Daoy (cell line): ENCODE measurements around the gene TYK2. TPM values are rescaled to one million over a fixed set of nuclear protein-coding genes. Genes with fewer than 3 reads are reported as not detected.
A peak's percentile ranks its signal among the peaks of the same experiment; 100 is the strongest.

Experiments
- DNase-seq: peaks from one replicate; pipeline ENCODE4 v3.0.0-alpha.2; 2015; ENCODE audit warnings: low read depth
- total RNA-seq: library from RNA; depleted of rRNA; stranded (reverse); fragments of >200 nt; shearing (Covaris generic); gene quantifications from 2 replicates; pipeline ENCODE4 v1.2.3, GENCODE V29; 2014

The TYK2 gene
- total RNA-seq, 1 experiment from 2014 or later = 46.6 TPM

DNA sequence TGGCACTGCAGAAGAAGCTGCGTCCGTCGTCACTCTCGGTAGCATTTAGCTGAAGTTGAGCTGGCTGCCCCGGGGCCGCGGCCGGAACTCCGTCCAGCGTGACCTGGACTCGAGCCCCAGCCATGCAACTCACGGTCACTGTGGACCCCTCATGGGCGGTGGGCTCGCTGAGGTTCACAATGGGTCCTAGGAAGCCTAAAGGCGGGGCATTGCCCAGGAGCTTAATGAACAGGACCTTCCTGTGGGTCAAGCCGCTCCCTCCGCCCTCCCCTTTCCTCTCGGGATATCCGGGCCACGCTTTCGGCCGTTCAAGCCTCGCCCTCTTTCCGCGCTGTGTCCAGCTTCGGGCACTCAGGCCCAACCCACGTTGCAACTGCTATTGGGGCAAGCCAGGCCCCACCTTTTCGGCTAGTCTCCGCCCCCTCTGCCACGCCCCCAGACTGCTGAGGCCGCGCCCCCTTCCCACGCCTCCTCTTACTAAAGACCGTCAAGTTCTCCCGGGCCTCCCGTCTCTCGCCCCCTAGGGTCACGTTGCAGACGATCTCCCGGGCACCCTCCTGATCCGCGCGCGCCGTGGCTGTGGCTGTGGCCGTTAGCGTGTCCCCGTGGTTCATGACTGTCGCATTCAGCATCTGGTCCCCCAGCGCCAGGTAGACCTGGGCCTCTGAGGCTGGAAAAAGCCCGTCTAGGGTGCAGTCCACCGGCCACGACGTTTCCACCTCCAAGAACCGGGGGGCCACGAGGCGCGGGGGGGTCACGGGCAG lies 45.6 kb downstream of the TYK2 start:
- DNase-seq = peak; percentile 95

DNA sequence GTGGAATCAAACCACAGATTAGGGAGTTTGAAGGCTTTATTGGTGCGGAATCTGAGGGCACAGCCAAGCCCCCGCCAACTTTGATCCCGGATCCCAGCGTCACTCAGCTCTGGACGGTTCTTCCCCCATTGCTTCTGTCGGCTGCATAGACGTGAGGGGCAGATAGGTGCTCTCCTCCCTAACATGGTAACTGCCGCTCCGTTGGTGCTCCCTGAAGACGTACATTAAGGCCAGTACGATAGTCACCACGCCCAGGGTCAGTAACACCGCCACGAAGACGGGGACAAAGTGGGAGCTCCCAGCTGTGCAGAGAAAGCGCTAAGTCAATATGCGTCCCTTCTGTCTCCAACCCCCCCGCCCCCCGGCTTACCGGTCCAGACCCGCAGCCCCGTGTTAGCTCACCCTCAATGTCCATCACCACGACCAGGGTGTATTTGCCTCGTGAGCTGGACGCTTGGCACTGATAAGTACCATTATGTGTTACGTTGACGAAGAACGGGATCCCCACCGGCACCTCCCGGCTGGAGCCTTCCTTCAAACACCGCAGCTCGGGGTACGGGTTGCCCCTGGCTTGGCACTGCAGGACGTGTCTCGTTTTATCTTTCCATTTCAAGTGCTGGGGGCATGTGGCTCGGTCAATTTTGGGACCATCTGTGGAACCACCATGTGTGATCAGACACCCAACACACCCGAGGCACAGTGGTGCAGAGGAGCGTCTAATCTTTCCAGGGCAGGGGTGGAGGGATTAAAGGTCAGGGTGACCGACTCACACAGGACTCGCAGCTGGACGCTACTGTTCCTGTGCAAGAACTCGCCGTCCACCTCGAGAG lies 46.4 kb downstream of the TYK2 start:
- peak; percentile 39 for DNase-seq

DNA sequence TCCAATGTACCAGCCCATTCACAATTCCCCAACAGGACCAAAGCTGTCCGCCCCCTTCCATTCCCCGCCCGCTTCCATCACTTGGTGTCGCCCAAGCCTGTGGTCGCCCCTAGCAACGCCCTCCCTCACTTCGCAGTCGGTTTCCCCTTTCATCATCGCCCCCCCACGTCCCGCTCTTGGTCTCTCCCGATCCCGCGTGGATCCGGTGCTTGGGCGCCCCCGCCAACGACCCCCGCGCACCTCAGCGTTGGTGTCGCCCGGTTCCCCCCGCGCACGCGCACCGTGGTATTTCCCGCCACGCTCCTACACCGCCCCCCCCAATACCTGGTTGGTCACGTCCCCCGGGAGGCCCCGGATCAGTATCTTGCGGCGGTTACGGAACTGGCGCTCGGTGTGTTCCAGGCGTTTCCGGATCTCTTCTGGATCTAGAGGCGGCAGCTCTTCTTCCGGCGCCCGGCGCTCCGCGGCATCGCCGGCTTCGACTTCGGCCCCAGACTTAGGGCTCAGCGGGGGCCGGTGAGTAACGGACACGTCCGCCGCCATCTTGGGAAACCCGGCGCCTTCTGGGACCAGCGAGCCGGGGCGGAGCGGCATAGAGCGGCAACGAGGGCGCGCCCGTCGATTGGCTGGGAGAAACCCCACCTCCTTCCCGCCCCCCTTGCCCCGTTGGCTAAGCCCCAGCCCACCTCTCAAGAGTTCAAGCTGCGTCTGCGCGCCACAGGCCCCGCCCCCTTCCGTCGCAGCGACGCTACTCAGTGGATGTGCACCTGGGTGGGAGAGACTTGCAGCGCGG lies 47.2 kb downstream of the TYK2 start, which contains the start of gene RAVER1:
RAVER1 (minus strand) TSS at position 565 of the 793 bp plus-strand sequence; CDS start at position 543, 22 bp downstream.
- peak; percentile 100 for DNase-seq

DNA sequence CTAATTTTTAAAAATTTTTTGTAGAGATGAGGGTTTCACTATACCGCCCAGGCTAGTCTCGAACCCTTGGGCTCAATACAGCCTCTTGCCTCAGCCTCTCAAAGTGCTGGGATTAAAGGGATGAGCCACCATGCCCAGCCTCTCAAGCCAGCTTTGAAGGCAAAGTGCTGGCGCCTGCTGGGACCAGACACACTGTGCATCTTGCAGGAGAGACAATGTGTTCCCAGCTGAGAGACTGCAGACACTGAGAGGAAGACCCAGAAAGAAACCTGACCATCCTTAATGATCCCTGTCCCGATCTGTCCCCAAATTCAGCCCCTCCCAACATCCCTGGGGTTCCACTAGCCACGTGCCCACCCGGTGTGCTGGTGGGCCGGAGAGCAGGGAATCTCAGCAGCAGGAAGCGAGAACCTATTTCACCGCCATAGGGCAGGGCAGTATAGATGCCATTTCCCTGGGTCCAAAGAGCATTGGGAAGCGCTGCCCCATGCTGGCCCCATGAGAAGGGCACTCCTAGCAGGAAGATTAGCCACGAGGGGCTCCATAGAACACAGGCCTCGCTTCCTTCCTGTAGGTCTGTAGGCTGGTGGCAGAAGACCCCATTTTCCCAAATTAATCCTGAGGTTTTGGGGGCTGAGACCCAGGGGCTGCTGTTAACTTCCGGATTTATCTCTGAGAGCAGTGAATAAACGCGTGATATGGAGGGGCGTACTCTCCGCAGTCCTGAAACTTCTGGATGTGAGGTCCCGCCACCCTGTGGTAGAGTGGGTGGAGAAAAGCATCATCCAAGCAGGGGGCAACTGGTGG lies 48.0 kb downstream of the TYK2 start:
- DNase-seq = no peak

DNA sequence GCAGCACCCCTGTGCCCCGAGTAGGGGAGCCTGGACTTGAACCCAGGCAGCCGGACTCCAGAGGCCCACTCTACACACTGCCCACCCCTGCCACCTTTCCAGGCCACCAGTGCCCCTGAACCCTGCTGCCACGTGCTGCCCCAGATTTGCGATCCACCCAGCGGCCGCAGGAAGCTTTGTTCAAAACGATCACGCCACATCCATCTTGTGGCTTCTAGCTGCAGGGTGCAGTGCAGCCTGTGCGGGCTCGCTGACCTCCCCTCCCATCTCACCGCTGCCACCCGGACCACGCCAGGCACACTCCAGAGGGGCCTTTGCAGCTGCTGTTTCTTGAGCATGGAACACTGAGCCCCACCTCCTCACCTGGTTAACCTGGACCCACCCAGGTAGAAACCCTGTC lies 50.8 kb downstream of the TYK2 start:
- no peak for DNase-seq

DNA sequence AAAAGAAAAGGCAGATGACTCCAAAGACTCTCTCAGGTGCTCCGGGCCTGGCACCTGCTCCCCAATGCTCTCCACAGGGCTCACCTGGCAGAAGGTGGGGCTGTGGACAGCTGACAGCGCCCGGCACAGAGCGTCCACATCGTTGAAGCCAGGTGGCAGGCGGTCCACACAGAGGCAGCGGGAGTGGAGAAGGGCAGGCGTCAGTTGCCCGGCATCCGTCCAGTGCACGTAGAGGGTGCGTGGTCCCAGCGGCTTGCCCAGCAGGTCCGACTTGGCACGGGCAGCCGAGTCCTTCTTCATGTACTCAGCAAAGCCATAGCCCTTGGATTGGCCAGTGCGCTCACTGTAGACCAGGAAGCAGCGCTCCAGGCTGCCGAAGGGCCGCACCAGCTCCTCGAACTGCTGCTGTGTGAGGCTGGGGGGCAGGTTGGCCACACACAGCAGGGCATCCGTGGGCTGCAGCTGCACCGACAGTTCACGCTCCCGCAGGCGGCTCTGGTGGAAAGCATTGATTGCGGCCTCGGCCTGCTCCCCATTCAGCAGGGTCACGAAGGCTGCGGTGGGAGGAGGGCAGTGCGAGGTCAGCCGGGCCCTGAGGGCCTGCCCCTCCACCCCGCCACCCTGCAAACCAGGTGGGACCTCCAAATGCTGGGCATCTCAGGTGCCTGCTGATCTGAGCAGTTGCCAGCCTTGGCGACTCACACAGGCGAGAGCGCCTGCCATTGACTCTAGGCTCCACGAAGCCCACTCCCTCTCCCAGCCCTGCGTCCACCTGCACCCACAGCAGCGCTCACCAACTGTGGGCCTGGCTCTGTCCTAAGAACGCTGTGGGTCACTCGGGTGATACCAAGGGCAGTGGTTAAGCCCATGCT lies 51.6 kb downstream of the TYK2 start:
- no peak for DNase-seq

DNA sequence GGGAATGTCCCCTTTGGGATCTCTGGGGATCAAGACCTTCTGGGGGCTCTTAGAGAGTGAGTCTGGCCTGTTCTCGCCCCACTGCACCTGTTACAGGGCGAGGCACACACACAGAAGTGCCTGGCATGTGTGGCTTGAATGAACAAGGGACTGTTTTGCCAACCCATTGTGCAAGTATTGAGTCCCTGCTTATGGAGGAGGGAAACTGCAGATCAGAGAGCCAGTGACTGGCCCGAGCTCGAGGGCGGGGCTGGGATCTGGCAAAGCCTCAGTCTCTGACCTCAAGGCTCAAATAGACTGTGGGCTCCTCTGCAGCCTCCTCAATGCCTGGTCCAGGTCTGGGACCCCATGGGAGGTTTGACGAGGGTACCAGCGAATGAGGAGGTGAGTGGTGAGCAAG lies 52.6 kb downstream of the TYK2 start:
- DNase-seq = no peak

DNA sequence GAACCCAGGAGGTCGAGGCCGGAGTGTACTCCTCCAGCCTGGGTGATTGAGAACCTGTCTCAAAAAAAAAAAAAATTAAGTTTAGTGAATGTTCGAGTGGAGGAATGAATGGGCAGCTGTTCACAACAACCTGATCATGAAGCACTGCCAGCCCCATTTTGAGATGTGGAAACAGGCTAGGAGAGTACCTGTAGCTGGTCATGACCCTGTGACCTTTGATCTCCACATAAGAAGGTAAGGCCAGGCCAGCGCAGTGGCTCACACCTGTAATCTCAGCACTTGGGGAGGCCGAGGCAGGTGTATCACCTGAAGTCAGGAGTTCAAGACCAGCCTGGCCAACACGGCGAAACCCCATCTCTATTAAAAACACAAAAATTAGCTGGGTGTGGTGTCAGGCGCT lies 54.6 kb downstream of the TYK2 start:
- no peak for DNase-seq

DNA sequence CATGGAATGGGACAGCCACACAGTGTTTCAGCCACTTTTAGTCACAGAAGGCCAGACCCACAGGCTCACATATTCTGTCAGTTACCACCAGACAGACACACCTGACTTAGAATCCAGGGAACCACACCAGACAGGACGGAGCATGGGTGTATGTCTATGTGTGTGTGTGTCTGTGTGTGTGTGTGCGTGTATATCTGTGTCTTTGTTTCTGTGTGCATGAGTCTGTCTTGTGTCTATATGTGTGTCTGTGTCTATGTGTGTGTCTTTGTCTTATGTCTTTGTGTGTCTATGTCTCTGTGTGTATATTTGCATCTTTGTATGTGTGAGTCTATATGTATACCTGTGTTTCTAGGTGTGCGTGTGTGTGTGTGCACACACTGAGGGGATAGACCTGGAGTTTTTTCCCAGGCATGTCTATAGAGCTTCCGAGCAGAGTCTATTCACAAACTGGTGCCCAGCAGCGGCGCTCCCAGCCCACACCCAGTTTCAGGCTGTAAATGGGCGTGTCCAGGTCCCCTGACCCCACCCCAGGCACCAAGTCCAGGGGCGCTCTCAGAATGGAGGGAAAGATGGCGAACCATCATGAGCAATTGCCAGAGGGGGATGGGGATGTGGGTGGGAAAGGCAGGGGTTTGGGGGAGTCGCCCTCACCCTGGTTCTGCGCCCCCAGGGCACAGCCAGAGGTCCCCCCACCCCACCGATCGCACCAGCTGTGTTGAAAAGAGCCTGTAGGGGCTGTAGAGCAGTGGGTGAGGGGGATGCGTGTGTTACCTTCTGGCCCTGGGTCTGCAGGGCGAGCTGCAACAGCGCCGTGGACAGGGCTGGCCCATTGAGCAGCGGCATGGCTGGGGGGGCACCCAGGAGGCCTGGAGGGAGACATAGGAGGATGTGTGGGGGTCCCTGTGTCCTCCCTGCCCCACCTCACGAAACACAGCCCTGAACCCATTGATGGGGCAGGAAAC lies 58.2 kb downstream of the TYK2 start:
- no peak for DNase-seq

DNA sequence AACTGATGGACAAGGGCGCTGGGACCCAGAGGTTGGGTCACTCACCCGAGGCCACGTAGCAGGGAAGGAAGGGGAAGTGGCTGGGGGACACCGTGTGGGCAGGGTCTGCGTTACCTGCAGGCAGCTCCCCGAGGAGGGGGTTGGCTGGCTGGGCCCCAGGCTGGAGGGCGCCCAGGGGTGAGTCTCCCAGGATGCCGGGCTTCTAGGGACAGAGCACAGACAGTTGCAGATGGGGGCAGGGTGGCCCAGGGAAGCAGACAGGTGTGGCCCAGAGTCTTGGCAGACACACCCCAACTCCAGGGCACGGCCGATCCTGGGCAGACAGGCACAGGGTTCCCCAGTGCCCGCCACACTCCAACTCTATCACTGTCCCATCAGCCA lies 59.0 kb downstream of the TYK2 start:
- no peak for DNase-seq

DNA sequence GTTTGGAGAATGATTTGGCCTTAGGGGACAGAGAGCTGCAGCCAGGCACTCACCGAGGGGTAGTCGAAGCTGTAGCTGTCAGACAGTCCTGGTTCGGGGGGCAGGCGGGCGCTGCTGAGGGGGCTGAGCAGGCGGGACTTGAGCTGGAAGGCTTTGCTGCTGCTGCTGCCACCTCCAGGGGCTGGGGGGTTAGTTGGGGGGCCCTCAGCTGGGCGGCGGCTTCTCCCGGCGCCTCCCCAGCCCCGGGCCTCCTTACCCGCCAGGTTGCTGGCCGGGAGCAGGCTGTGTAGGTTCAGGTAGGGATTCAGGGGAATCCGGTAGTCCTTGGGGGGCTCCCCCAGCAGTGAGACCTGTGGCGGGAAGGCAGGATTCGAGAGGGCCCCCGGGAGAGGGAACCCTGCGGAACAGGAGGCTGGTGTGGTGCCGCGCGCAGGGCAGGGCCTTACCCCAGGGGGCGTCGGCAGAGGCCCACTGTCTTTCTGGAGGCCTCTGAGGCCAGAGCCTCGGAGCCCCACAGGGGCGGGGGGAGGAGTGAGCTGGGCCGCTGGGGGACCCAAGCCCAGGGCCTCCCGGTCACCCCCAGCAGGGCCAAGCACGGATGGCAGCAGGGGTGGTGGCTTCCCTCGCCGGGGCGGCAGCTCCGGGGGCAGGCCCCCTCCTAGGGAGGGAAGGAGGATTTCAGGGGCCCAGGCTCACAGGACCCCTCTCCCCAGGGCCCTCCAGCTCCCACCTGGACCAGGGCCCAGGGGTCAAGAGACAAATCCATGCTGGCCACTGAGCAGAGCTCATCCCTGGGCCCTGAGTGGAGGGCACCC lies 59.6 kb downstream of the TYK2 start:
- DNase-seq = no peak

DNA sequence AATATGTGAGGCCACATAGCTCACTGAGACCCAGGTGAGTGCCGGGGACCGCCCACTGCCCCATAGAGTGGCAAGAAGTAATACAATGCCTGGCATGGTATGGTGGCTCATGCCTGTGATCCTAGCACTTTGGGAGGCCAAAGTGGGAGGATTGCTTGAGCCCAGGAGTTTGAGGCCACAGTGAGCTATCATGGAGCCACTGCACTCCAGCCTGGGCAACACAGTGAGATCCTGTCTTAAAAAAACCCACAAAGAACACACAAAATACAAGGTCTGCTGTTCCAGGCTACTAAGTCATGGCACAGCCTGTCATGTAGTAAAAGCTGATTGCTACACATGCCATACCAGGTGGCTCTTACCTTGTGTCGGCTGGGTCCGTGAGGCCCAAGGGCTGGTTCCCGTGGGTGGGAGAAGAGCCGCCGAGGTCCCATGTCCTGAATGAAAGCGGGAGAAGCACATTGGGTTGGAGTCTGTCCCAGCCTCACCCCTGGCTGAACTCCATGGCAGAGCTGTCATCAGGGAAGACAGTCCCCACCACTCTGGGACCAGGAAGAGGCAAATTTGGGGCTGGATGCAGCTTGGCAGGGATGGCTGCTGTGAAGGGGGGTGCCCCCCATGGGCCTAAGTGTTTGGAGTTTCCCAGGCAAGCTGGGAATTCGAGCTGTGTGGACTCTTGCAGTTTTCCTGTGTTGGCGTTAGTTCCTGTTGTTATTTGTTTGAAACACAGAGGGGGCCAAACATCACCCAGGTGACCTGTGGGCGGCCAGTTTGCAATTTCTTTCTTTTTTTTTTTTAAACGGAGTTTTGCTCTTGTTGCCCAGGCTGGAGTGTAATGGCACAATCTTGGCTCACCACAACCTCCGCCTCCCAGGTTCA lies 61.3 kb downstream of the TYK2 start:
- no peak for DNase-seq

DNA sequence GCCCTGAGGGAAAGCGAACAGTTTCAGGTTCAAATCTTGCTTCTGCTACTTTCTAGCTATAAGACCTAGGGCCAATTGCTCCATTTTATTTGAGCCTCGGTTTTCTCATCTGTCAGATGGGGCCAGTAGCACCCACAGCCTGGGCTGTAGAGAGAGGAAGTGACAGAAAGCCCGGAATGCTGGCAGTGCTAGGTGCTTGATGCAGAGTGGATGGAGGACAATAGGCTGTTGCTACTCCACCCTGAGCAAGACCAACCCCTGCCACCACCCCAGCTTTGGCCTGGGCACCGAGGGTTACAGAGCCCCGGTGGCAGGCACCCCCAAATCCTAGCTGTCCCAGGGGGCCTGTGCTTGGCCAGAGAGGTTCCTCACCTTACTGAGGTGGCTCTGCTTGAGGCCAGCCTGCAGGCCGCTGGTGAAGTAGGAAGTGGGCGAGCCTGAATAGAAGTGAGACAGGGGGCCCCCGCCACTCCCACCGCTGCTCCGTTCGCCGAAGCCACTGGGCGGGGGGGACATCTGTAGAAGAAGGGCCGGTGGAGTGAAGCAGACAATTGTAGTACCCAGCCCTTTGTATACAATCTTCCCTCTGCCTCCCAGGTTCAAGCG lies 62.4 kb downstream of the TYK2 start:
- DNase-seq = no peak

DNA sequence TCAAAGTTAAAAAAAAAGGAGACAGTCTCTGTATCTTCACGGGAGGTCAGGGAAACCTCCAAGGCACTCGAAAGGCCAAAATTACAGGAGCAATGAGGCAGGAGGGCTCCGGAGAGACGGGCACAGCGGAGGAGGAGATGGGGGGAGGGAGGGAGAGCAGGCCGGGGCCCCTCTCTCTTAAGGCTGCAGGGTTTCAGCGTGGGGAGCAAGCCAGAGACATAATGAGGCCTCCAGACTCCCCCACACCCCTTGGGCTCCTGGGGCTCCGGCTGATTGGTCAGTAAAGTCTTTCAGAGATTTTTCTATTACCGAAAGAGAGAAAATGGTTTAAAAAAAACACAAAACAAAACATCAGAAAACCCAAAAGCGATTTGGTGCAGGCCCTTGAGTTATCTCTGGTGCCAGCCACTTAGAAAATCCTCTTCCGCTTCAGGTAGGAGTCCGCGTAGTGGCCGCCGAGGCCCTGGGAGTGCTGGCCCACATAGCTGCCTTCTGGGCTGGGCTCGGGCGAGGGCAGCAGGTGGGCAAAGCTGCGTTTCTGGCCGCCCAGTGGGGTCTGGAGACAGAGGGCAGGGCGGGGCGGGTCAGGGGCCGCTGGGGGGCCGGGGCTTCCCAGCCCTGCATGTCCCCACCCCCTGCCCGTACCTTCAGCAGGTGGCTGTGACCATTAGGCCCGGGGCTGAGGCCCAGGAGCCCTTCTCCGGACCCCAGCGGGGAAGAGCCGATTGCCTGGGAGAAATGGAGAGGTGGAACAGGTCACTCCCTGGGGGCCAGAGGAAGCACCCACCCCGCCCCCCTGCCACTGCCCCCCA lies 63.1 kb downstream of the TYK2 start:
- DNase-seq = no peak

DNA sequence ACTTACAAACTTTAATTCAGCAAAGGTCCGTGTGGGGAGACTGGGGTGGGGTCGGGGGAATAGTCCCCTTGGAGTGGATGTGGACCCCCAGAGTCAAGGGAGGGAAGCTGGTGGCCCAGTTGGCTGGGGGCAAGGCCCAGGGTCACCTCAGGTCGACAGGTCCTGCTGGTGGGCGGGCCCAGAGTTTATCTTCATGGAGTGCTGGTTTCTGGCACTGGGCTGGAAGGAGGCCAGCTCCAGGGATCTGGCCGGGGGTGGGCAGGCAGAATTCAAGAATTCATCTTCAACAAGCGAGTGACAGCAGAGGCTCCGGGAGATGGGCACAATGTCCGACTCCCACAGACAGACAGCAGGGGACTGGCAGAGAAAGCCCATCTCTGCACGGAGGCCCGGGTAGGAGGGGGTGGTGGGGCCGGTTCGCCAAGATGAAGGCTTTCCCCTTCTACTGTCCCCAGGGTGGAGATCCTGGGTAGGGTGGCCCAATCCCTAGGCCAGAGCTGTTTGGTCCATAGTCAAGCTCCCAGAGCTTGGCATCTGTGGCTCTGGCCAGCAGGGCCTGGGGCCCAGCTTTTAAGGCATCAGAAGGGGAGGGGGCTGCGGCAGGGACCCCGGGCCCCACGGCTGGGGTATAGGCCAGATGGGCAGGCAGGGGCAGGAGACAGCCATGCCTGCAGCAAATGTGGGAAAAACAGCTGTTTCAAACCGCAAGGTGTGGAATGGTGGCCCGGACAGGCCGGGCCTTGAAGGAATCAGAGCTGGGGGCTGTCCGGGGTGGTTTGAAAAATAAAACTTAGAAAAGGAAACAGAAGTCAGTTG lies 63.9 kb downstream of the TYK2 start:
- no peak for DNase-seq
